ENCODE data around the gene SLC52A3.

The SLC52A3 gene

DNA sequence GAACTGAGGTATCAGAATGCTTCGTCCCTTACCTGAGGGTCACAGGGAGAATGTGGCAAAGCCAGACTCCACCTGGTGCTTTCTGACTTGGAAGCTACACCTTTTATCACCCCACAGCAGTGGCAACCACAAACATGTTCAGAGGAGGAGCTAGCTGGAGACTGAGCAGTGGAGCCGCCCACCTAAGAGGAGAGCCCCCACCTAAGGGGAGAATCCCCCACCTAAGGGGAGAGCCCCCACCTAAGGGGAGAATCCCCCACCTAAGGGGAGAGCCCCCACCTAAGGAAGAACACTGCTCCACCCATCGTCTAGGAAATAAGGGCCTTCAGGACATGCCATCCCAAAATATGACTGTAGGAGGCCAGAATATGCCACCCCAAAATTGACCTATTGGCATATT lies 4.0 kb downstream of the SLC52A3 start:
- DNase-seq, result no peak

DNA sequence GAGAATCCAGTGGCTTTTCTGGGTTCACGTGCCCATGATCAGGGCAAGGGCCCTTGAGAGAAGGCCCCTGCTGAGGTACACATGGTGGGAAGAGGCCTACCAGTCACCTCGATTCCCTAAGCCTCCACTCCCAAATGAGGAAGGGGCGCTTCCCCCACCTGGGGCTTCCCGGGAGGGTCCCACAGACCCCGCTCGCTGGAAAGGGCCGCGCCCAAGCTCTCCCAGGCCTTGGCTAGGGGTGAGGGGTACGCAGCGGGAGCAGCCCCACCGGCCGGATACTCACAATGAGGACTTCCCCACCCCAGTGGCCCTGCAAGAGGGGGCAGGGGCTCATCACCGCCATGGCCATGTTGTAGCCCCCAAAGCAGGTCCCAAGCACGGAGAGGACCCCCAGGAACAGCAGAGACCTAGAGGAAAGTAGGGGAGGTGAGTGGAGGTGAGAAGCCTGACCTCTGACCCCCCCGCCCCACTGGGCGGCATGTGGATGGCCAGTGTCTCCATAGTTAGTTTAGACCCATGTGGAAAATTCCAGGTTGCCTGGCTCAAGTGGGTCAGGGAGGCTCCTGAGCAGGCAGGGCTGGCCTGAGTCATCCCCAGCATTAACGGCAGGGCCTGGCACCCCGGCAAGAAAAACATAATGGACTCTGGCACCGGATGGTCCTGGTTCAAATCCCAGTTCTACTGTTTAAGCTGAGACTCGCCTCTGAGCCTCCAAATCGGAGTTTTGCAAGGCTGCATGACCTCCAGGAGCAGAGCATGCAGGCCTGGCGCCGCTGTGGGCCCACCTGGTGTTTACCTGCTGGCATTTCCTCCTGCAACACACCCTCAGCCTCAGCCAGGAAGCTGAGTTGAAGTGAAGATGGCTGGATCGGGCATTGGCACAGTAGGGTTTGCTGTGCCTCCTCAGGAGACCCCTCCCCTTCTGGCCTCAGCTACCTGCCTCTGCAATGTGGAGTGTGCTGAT lies 6.6 kb downstream of the SLC52A3 start:
- DNase-seq, result no peak

DNA sequence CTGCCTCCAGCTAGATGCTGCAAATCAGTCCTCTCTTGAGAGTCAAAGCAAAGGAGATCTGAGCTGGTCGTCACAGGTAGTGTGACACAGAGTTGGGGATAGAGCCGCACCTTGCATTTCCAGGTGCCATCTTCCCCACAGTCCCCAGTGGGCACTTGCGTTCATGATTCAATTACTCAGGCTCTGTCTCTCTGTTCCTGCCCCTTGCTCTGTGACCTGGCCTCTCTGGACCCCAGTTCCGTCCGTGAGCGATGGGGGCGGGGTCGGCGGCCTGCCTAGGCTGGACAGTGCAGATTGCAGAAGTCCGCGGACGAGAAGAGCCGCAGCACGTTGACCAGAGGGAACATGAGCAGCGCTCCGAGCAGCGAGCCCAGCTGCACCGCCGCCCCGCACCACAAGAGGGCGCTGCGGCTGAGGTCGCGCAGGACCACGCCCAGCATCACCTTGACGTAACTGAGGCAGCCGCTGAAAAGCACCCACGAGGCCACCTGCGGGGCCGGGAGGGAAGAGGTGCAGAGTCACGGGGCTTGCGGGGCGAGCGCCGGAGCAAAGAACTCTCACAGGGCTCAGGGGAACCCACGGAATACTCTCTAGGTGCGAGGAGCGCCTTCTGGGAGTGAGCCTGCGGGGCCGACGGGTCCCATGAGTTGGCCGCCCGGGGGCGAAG lies 7.4 kb downstream of the SLC52A3 start:
- DNase-seq, result no peak

DNA sequence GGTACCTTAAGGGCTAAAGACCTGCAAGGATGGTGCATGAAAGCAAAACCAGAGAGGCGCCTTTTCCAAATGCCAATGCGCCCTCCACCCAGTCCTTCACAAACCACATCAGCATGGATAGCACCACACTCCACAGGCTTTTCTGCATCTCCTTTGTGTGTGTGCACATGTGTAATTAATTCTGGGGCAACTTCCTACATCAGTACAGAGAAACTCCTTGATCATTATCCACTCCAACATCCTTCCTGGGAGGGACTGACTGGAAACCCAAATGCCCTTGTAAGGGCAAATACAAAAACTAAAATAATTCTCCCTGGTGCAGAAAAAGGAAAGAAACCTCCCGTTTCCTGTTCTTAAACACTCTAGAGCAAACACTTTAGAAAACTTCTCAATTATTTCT lies 10.8 kb downstream of the SLC52A3 start:
- peak; percentile 71 for DNase-seq

DNA sequence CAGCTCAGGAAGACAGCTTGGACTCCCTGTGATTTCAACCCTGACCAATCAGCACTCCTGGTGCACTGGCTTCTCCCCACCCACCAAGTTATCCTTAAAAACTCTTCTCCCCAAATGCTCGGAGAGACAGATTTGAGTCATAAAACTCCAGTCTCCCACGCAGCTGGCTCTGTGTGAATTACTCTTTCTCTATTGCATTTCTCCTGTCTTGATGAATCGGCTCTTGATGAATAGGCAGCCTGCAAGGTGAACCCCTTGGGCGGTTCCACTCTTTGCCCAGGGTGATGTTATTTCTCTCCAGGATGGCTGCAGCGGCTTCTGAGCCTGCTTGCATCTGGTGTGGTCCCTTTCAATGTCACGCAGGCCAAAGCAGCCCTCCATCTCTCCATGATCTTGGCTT lies 12.4 kb downstream of the SLC52A3 start:
- no peak for DNase-seq

DNA sequence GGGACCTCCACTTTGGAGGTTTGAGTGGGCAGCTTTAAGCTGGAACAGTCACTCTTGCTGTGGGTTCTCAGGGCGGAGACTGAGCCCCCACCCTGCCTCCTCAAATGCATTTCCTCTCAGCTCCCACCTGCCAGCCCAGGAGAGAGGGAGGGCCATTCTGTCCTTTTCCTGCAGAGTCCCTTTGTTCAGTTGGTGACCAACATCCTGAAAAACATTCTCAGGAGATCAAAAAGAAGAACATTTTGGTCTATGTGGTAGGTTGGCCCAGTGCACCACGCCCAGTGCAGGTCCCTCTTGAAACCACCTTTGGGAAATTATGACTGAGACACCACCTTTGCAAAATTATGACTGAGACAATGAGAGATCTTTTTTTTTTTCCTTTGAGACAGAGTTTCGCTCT lies 13.4 kb downstream of the SLC52A3 start:
- no peak for DNase-seq

DNA sequence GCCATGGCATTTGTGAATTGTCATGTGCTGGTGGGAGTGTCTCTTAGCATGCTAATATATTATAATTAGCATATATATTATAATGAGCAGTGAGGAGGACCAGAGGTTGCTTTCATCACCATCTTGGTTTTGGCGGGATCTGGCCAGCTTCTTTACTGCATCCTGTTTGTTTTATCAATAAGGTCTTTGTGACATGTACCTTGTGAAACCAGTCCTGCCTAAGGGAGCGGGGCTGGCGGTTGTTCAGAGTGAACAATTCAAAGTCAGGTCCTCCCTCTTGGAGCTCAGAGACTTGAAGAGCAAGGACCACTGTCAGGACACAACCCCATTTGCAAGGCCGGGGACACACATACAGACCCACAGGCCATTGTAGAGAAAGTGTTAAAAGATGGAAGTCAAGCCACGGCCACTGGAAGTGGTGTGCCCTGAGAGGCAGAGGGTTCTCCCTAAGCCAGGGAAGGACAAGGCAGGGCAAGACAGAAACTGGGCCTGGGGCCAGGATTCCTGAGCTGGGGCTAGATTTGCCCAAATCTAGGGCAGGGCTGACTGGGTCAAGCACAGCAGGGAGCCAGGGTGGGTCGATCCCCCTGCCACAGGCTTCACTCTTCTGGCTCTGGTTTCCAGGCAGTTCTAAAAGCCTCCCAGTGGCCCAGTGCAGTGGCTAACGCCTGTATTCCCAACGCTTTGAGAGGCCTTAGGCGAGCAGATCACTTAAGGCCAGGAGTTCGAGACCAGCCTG lies 14.2 kb downstream of the SLC52A3 start:
- DNase-seq, result no peak

DNA sequence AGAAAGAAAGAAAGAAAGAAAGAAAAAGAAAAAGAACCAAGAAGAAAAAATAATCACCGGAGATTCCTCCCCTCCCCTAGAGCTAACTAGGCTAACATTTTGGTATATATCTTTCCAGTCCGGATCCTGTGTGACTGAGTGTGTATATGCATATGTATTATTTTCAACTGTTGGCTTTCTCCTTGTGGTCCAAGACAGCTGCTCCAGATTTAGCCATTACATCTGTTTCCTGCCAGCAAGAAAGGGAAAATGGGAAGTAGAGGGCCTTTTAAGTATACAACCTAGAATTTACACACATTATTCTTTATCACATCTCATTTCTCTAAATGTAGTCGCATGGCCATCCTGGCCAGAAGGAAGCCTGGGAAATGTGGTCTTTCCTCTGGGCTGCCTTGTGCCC lies 15.2 kb downstream of the SLC52A3 start:
- peak; percentile 65 for DNase-seq

DNA sequence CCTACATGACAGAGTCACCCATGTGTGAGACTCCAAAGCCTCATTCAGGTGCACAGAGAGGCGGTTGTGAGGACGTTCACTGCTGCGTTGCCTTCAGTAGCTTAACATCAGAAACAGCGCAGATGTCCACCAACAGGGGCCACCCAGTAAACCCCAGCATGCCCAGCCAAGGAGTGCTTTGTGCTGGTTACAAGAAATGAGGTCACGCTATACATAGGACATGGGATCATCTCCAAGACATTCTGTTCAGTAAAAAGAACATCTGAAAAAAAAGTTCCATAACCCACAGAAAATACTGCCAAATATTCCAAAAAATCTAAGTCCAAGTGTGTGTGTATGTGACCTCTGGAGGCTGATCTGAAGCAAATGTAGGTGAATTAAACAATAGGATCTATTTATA lies 16.0 kb downstream of the SLC52A3 start:
- DNase-seq, result no peak

DNA sequence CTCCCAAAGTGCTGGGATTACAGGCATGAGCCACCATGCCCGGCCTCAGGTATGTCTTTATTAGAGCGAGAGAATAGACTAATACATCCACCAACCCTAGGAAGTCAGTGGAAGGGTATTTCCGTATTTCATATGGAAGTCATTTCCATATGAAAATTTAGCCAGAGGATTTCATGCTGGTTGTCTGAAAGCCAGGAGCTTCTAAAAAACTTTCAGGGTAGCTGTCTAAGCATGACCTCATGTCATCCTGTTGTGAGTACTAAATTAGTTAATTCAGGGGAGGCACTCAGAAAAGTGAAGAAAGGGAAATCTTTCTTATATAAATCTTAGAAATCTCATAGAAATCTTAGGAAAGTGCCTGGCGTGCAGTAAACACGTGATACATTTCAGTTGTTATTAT lies 16.5 kb downstream of the SLC52A3 start:
- no peak for DNase-seq

DNA sequence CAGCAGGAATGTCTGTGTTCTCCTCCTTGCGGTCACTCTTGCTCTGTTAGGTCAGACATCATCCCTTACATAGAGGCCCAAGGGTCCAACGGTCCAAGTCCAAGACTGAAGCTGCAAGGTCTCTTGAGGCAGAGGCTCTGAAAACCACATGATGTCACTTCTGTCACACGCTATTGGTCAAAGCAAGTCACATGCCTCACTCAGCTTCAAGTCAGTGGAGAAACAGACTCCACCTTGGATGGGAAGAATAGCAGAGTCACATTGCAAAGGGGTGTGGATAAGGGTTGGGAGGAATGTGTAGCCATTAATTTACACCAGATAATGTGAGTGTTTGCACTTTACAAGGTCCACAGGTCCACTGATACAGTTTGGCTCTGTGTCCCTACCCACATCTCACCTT lies 17.5 kb downstream of the SLC52A3 start:
- DNase-seq, result no peak

DNA sequence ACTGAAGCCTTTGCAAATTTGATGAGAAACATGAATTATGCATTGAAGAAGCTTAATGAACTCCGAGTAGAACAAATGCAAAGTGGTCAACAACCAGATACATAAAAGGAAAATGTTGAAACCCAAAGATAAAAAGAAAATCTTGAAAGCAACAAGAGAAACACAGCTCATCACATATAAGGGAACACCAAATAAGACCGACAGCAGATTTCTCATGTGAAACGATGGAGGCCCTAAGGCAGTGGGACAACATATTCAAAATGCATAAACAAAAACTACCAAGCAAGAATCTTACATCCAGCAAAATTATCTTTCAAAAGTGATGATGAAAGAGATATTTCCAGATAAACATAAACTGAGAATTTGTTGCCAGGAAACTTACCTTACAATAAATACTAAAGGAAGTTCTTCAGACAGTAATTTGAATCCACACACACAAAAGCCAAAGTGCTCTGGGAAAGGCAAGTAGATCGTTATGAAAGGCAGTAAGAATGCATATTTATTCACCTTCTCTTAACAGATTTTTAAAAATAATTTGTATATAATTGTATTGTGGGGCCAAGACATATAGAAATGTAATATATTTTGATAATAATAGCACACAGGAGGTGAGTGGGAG lies 22.5 kb downstream of the SLC52A3 start:
- DNase-seq, result no peak

DNA sequence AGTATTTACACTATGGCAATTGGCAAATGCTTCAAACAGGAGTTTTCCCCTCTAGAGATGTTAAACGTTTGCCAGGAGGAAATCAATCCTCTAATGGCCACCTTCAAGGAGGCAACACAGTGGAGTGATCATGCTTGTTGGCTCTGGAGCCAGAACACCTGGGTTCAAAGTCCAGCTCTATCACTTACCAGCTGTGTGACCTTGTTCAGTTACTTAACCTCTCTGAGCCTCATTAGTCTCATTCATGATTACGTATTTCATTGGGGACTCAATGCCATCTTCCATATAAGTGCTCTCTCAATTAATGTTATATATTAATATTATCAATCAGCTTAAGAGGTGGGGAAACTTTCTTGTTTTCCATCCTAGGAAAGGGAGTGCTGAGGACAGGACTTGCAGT lies 26.1 kb downstream of the SLC52A3 start:
- no peak for DNase-seq

DNA sequence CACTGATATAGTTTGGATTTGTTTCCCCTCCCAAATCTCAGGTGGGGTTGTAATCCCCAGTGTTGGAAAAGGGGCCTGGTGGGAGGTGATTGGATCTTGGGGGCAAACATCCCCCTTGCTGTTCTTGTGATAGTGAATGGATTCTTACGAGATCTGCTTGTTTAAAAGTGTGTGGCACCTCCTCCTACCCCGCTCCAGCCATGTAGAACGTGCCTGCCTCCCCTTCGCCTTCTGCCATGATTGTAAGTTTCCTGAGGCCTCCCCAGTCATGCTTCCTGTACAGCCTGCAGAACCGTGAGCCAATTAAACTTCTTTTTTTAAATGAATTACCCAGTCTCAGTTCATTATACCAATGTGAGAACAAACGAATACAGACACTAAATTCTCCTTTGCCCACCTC lies 26.7 kb downstream of the SLC52A3 start:
- DNase-seq, result no peak

DNA sequence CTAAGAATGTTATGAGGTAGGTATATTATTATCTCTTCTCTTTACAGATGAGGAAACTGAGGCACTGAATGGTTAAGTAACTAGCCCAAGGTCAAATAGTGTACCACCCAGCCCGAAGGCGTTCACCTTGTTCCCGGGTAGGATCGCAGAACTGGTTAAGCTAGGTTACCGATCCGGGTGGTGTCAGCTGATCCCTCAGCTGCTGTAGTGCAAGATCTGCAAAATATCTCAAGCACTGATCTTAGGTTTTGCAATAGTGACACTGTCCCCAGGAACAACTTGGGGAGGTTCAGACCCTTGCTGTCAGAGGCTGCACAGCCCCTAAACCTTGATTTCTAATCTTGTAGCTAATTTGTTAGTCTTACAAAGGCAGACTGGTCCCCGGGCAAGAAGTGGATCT lies 28.1 kb downstream of the SLC52A3 start:
- no peak for DNase-seq

DNA sequence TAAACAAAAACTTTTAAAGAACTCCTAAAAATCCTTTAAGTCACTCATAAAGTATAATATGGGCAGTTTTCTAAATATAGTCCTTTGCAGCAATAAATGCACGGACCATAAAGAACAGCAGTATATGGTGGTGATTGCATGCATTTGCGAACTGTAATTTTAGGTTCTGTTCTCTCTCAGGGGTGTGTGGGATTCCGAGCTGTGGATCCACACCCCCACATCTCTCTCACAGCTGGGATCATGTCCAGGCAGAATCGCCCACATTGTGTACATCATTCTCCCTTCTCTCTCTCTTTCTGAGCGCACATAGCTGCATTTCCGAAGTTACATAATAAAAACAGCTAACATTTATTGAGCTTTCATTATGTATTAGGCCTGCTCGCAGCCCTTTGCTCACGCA lies 28.6 kb downstream of the SLC52A3 start:
- DNase-seq, result no peak

DNA sequence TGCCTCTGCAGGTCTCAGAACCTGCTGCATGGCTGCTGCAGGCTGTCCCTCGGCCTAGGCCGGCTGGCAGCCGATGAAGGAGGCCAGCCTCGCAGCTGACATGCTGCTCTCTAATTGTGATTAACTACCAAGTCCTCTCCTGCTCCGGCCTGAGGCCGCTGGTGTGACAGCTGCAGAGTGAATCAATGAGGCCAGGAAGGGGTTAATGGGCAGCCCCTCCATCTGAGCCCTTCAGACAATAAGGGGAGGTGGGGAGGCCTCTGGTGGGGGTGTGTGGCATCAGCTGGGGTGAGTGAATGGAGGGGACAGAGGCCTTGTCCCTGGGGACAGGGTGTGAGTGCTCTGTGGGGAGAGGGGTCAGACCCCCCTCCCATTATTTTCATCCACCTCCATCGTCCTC lies 34.4 kb downstream of the SLC52A3 start:
- DNase-seq, result no peak

DNA sequence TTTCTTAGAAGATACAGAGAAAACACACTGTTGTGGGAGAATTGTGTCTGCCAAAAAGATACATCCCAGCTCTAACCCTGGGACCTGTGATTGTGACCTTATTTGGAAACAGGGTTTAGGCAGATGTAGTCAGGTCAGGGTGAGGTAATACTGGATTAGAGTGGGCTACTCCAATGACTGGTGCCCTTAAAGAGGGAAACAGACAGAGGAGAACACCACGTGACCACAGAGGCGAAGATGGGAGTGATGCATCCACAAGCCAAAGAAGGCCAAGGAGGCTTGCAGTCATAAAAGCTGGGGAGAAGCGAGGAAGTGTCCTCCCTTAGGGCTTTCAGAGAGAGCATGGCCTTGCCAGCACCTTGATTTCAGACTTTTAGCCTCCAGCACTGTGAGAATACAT lies 35.6 kb downstream of the SLC52A3 start:
- DNase-seq, result no peak

DNA sequence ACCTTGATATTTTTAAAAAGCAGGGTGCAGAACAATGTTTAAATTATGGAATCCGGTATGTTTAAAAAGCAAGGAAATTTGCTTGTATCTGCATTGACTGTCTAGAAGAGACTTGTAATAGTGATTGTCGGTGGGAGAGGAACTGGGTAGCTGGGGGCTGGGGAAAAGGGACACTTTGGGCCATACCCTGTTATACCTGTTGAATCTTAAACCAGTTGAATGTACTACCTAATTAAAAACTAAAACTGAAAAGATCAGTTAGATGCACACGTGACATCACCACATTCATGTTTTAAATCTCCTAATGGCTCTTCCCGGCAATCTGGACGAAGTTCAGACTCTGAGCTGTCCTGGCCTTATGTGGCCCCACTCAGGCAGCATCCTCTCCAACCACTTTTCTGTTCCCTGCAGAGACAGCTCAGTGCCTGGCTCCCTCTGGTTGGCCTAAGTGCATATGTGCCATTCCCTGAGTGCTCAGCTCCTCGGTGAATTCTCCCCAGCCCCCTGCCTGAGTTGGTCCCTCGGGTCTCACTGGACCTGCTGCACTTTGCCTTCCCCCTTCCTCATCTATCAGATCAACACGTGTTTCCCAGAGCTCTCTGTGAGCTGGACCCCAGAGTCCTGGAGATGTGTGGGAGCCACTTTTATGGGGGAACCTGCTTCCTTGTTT lies 36.3 kb downstream of the SLC52A3 start:
- no peak for DNase-seq

DNA sequence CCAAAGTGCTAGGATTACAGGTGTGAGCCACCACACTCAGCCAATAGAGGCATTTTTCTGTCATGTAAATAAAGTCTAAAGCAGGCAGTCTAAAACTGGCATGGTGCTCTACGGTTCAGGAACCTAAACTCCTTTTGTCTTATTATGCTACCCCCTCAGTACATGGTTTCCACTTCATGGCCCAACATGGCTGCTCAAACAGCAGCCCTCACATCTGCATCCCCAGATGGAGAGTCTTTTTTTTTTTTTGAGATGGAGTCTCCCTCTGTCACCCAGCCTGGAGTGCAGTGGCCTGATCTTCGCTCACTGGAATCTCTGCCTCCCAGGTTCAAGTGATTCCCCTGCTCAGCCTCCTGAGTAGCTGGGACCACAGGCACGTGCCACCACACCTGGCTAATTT lies 38.3 kb downstream of the SLC52A3 start:
- no peak for DNase-seq

DNA sequence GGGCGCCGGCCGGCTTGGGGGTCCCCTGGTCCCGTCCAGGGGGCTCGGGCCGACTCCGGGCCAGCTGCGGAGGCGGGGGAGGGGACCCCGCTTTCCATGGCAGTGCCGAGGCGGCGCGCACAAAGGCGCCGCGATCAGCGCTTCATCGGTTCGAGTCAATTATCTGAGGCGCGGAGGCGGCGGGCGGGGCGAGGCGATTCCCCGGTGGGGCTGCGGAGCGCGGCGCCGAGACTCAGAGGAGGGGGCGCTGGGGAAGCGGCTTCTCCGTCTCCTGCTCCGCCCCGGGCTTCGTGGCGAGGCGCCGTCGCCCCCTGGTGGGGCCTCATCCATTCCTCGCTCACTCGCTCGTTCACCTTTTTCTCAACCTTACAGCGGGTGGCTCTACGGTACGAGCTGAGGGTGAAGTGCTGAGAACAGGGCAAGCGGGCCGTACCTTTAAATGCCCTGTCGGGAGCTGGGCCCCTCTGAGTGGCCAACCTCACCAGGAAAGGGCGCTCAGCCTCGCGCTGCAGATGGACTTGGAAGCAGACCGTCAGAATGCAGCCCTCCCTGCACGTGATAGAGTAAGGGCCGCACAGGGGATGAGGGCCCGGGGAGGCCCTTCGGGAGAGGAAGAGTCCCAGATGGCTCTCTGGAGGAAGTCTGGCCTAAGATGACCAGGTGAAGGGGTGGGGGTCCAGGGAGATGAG lies 39.9 kb downstream of the SLC52A3 start:
- DNase-seq, result peak; percentile 64

DNA sequence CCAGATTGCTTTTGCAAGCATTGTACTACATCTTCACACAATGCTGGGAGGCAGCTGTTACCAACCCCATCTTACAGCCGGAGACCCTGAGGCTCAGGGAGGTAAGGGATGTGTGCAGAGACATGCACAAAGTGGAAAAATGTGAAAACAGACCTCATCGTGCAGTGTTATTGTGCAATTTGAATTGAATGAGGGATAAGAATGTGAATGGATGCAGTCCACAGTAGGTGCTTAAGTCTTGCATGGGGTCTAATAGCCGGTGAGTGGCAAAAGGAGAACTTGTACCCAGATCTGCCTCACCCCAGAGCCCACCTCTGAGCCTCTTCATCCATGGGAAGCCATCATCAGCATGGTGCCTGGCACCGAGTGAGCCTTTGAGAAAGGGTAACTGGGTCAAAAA lies 42.1 kb downstream of the SLC52A3 start:
- no peak for DNase-seq
